Spinal cord (tissue), 10 donors: Measurements from ENCODE around the gene TCF7L1. TPM values are rescaled to one million over a fixed set of nuclear protein-coding genes. Genes with fewer than 3 reads are reported as not detected.

Source experiments
- DNase-seq, 6 donors: peaks; one replicate each; pipeline versions ENCODE4 v3.0.0 to v3.0.0-alpha.2; 2013 to 2015; ENCODE audit warnings: low spot score in 6 of 6, low read depth in 4 of 6
- H3K27ac ChIP-seq: one replicate; pipeline ENCODE4 v1.5.1; 2013; ENCODE audit warnings: low read depth, low read length, control low read depth
- H3K27me3 ChIP-seq: one replicate; pipeline ENCODE4 v1.6.1; 2013; ENCODE audit warnings: low read length; ENCODE audit not compliant: control insufficient read depth, insufficient read depth
- H3K36me3 ChIP-seq: one replicate; pipeline ENCODE4 v1.6.1; 2013; ENCODE audit warnings: low read length; ENCODE audit not compliant: control insufficient read depth, insufficient read depth
- H3K4me1 ChIP-seq: one replicate; pipeline ENCODE4 v1.6.1; 2013; ENCODE audit warnings: low read length; ENCODE audit not compliant: control insufficient read depth, insufficient read depth
- H3K4me3 ChIP-seq: one replicate; pipeline ENCODE4 v1.5.1; 2013; ENCODE audit warnings: low read depth, low read length, control low read depth
- H3K9me3 ChIP-seq: one replicate; pipeline ENCODE4 v1.6.1; 2013; ENCODE audit warnings: low read length; ENCODE audit not compliant: control insufficient read depth, insufficient read depth
- WGBS: methylation state at CpG from one replicate; pipeline ENCODE4 v1.1.5; 2013; ENCODE audit warnings: missing lambda C conversion rate; ENCODE audit not compliant: insufficient coverage; 5-methylcytosine and 5-hydroxymethylcytosine counted together
- polyA plus RNA-seq, 2 donors: library from polyadenylated mRNA; unstranded; fragments of 120-200 nt; gene quantifications; one replicate each; pipeline ENCODE4 v1.2.1, GENCODE V29; 2013; ENCODE audit not compliant: insufficient read length in 2 of 2
- small RNA-seq: library from RNA; depleted of rRNA; stranded (forward); fragments of <200 nt; gene quantifications from one replicate; pipeline ENCODE3, GENCODE V24; 2014; ENCODE audit warnings: low replicate concordance
- total RNA-seq, 2 donors: library from RNA; depleted of rRNA in 1 of 2; stranded (reverse); fragments of 120-200 nt in 1 of 2; fragments of >200 nt in 1 of 2; gene quantifications; one replicate each; pipeline versions ENCODE4 v1.2.3 to v1.2.4, GENCODE V29; 2013 to 2014
- donor health status: healthy.

TCF7L1 gene
- total and polyA plus RNA-seq, 4 donors = 3.4 to 41.9 (median 19.9) TPM

DNA sequence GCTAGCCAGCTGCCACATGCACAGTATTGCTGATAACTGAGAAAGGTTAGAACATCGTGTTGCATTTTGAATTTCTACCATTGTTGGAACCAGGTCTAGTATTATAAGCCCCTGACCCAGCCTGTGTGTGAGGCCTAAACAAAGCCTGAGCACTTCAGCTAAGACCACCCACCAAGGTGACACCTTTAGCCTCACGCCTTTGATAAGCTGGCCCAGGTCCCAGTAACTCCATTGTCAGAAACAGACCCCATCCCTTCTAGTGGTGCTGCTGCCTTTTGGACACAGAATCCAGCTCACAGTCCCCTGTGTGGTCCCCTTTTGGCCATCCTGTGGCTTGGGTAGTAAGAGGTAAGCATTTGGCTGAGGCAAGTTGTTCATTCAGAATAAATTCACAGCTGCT is 223.0 kb downstream of the TCF7L1 start:
- Histone ChIP-seq H3K4me1 (peaks cover 20% of the 10 kb centered on the region), H3K27me3 (no peaks in the 10 kb centered on the region), H3K4me3 (no peak overlapping the region), H3K27ac (no peak overlapping the region), H3K9me3 (no peaks in the 10 kb centered on the region), H3K36me3 (peaks cover 14% of the 10 kb centered on the region)
- 93% methylated on average over 2 of the region's 2 CpGs for WGBS
- DNase-seq = no peak

DNA sequence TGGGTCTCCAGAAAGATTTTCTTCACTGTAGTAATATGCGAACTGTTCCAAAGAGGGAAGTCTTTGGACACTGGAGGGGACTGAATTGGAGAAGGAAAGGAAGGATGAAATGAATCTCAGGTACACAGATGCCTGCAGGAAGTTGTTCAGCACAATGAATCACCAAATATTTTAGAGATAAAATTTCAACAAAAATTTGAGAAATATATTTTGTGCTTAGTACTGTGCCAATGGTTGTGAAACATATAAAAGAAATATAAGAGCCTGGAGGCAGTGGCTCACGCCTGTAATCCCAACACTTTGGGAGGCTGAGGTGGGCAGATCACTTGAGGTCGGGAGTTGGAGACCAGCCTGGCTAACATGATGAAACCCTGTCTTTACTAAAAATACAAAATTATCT is 224.5 kb downstream of the TCF7L1 start:
- Histone ChIP-seq H3K36me3 (peaks cover 12% of the 10 kb centered on the region), H3K4me1 (peaks cover 20% of the 10 kb centered on the region), H3K27ac (no peak overlapping the region), H3K4me3 (no peak overlapping the region), H3K9me3 (no peaks in the 10 kb centered on the region), H3K27me3 (no peaks in the 10 kb centered on the region)
- DNase-seq = no peak
- 100% methylated on average over 1 of the region's 3 CpGs for WGBS

Small RNA genes lying within 50 kb of the gene (small RNA-seq; reads per million reads assigned to genes)
- gene AC093162.1 (not detected), gene RF00019 (not detected), gene RNU6-674P (not detected)

Other genes starting within 250 kb of the TCF7L1 start
- gene TMSB10, start 227.7 kb upstream of the TCF7L1 start, total RNA-seq = 1,000 to 10,000 TPM; 2,245 to 4,399 TPM
- 1,000 to 10,000 TPM; 2,566 to 2,818 TPM for gene TMSB10, start 227.7 kb upstream of the TCF7L1 start, polyA plus RNA-seq
- gene KCMF1, start 162.2 kb upstream of the TCF7L1 start, total RNA-seq = 10 to 100 TPM; 49.0 to 57.2 TPM
- 10 to 100 TPM; 48.5 to 60.2 TPM for gene KCMF1, start 162.2 kb upstream of the TCF7L1 start, polyA plus RNA-seq
- gene TGOLN2, start 194.6 kb downstream of the TCF7L1 start, total RNA-seq = 10 to 100 TPM; 45.5 to 63.7 TPM
- 10 to 100 TPM; 64.3 to 69.8 TPM for gene TGOLN2, start 194.6 kb downstream of the TCF7L1 start, polyA plus RNA-seq
- gene RETSAT, start 221.1 kb downstream of the TCF7L1 start, total RNA-seq = 10 to 100 TPM; 30.6 to 32.8 TPM
- gene RETSAT, start 221.1 kb downstream of the TCF7L1 start, polyA plus RNA-seq = 10 to 100 TPM; 30.9 to 36.4 TPM
- 10 to 100 TPM; 17.4 to 23.9 TPM for gene ELMOD3, start 221.4 kb downstream of the TCF7L1 start, total RNA-seq
- gene ELMOD3, start 221.4 kb downstream of the TCF7L1 start, polyA plus RNA-seq = 10 to 100 TPM; 25.2 to 35.7 TPM